ENCODE measurements around the gene SLAIN1. TPM values are rescaled to one million over a fixed set of nuclear protein-coding genes. Genes with fewer than 3 reads are reported as not detected.

Gene SLAIN1
- total RNA-seq, 2 experiments from 2014 or later = 26.5 to 32.0 TPM

Small RNA genes within 50 kb of the gene (microRNA-seq; reads per million reads assigned to microRNA genes)
- not detected for gene MIR3665 (ENCODE audit: borderline microRNAs expressed, borderline replicate concordance)

Other genes starting within 250 kb of the SLAIN1 start
- not detected for gene SCEL, start 162.0 kb upstream of the SLAIN1 start, total RNA-seq
- gene EDNRB, start 221.1 kb downstream of the SLAIN1 start, total RNA-seq = not detected

Data from activated CD8-positive, alpha-beta T cell treated with anti-CD3 and anti-CD28 coated beads for 36 hours (primary cell).